A549 (cell line): Measurements from ENCODE around the gene VWA8. TPM values are rescaled to one million over a fixed set of nuclear protein-coding genes. Genes with fewer than 3 reads are reported as not detected.

Source experiments
- ATAC-seq, 2 experiments: fragments of 200-7000 bp in 1 of 2; fragments of >200 bp in 1 of 2; cut with Nextera tagmentation in 1 of 2; cut with Tn5 transposase in 1 of 2; 3 replicates each; pipeline versions ENCODE4 v1.8.0 to v1.9.1; 2018 to 2020; ENCODE audit warnings: mild to moderate bottlenecking in 1 of 2, moderate library complexity in 1 of 2
- CTCF ChIA-PET: fragments of 300-600 bp; sonication (Branson Sonifier 250); formaldehyde crosslinking; extraction: SDS; loops from one replicate; lab custom pipeline; 2021; ENCODE audit warnings: antibody characterized with exemption, inconsistent platforms; lab: Yijun Ruan, JAX
- POLR2A ChIA-PET: fragments of 350-600 bp; formaldehyde crosslinking; extraction: SDS; loops from one replicate; lab custom pipeline; 2021; ENCODE audit warnings: antibody characterized with exemption, inconsistent platforms; lab: Yijun Ruan, JAX
- DNase-seq, 2 experiments: peaks; one replicate each; pipeline versions ENCODE4 v3.0.0 to v3.0.0-alpha.2; 2011 to 2016; ENCODE audit warnings: low read depth in 1 of 2, low spot score in 1 of 2
- FAIRE-seq: peaks from 2 replicates; lab custom pipeline; 2011; peaks lifted over from hg19 to GRCh38; lab: Jason Lieb, UNC
- H3K27ac ChIP-seq, 2 experiments: fragments of >200 bp; sonication (Bioruptor Twin); formaldehyde crosslinking; 3 replicates each; pipeline ENCODE4 v1.5.1; 2016 to 2017
- H3K4me1 ChIP-seq: fragments of >200 bp; sonication (Bioruptor Twin); formaldehyde crosslinking; 3 replicates; pipeline ENCODE4 v1.6.1; 2016
- H3K4me2 ChIP-seq: fragments of >200 bp; sonication (Bioruptor Twin); formaldehyde crosslinking; 3 replicates; pipeline ENCODE4 v1.6.1; 2016
- H3K4me3 ChIP-seq: fragments of >200 bp; sonication (Bioruptor Twin); formaldehyde crosslinking; 3 replicates; pipeline ENCODE4 v1.5.1; 2016
- H3K9me3 ChIP-seq: fragments of >200 bp; sonication (Bioruptor Twin); formaldehyde crosslinking; 3 replicates; pipeline ENCODE4 v1.6.1; 2016
- CEBPB ChIP-seq, 2 experiments: fragments of >200 bp in 1 of 2; sonication (Bioruptor Twin) in 1 of 2; formaldehyde crosslinking in 1 of 2; IDR thresholded peaks; 2 replicates each; pipeline ENCODE4 v1.6.1; 2012 to 2016
- CHD2 ChIP-seq: fragments of 150-350 bp; IDR thresholded peaks from 2 replicates; pipeline ENCODE4 v1.6.1; 2014; ENCODE audit warnings: low read length; ENCODE audit not compliant: partially characterized antibody
- ESRRA ChIP-seq: fragments of 150-350 bp; IDR thresholded peaks from 2 replicates; pipeline ENCODE4 v1.6.1; 2014; ENCODE audit warnings: mild to moderate bottlenecking, low read length, borderline replicate concordance
- FOSL2 ChIP-seq, 2 experiments: fragments of 450-650 bp in 1 of 2; fragments of >200 bp in 1 of 2; sonication (Bioruptor Twin) in 1 of 2; formaldehyde crosslinking; IDR thresholded peaks; 2 replicates each; pipeline versions ENCODE4 v1.5.0 to v1.6.1; 2016 to 2020; ENCODE audit warnings: mild to moderate bottlenecking in 1 of 2, moderate library complexity in 1 of 2
- HOXB13 ChIP-seq: fragments of 250-450 bp; sonication (Bioruptor Pico); IDR thresholded peaks from 2 replicates; pipeline ENCODE4 v1.5.0; 2020; ENCODE audit warnings: low read depth, mild to moderate bottlenecking, moderate library complexity
- JUNB ChIP-seq: fragments of >200 bp; sonication (Bioruptor Twin); formaldehyde crosslinking; IDR thresholded peaks from 2 replicates; pipeline ENCODE4 v1.6.1; 2016
- MAFK ChIP-seq: fragments of 450-650 bp; IDR thresholded peaks from 2 replicates; pipeline ENCODE4 v1.6.1; 2014; ENCODE audit not compliant: partially characterized antibody
- NFE2L2 ChIP-seq: fragments of 150-350 bp; conservative IDR thresholded peaks from 2 replicates; pipeline ENCODE4 v1.6.1; 2014; ENCODE audit warnings: low read length
- PHF8 ChIP-seq: fragments of 200-600 bp; sonication (generic); IDR thresholded peaks from 2 replicates; pipeline ENCODE4 v1.6.1; 2016; ENCODE audit warnings: low read depth, mild to moderate bottlenecking, antibody characterized with exemption, moderate library complexity, borderline replicate concordance
- RAD21 ChIP-seq, 2 experiments: fragments of >200 bp in 1 of 2; sonication (Bioruptor Twin) in 1 of 2; formaldehyde crosslinking in 1 of 2; IDR thresholded peaks in 1 of 2; conservative IDR thresholded peaks in 1 of 2; 2 replicates in 1 of 2; 3 replicates in 1 of 2; pipeline ENCODE4 v1.6.1; 2012 to 2018; ENCODE audit warnings: inconsistent platforms in 1 of 2
- RCOR1 ChIP-seq: fragments of 150-350 bp; IDR thresholded peaks from 2 replicates; pipeline ENCODE4 v1.6.1; 2014; ENCODE audit warnings: antibody characterized with exemption, low read length, low read depth
- SREBF2 ChIP-seq: fragments of 450-650 bp; IDR thresholded peaks from 2 replicates; pipeline ENCODE4 v1.6.1; 2014; ENCODE audit warnings: mild to moderate bottlenecking, moderate library complexity
- TFCP2L1 ChIP-seq: fragments of 250-450 bp; sonication (Bioruptor Pico); IDR thresholded peaks from 2 replicates; pipeline ENCODE4 v1.5.0; 2021; ENCODE audit warnings: mild to moderate bottlenecking
- ZC3H11A ChIP-seq: fragments of 450-650 bp; IDR thresholded peaks from 2 replicates; pipeline ENCODE4 v1.6.1; 2014; ENCODE audit warnings: antibody characterized with exemption, mild to moderate bottlenecking
- ZNF302 ChIP-seq: fragments of 250-450 bp; sonication (Bioruptor Pico); IDR thresholded peaks from 2 replicates; pipeline ENCODE4 v1.9.0; 2021; ENCODE audit warnings: inconsistent platforms, mild to moderate bottlenecking, moderate library complexity
- WGBS: methylation state at CpG from one replicate; pipeline ENCODE4 v1.1.6; 2017; ENCODE audit errors: missing lambda C conversion rate; 5-methylcytosine and 5-hydroxymethylcytosine counted together
- polyA plus RNA-seq, 4 experiments: library from polyadenylated mRNA; depleted of rRNA in 3 of 4; stranded (reverse); fragments of >200 nt; fragmentation: RNase III in 1 of 4; extraction: RNeasy Plus Mini Kit Qiagen cat#74134 plus additional on column Dnase treatment in 1 of 4; gene quantifications; 2 replicates in 3 of 4; 3 replicates in 1 of 4; pipeline ENCODE4 v1.2.3, GENCODE V29; 2011 to 2017
- TF ChIP-seq, protein P1 (sequence below): IDR thresholded peaks from 2 replicates; pipeline ENCODE4 v1.6.1; 2012; ENCODE audit warnings: low read depth, borderline replicate concordance
- TF ChIP-seq, protein P2 (sequence below): IDR thresholded peaks from 2 replicates; pipeline ENCODE4 v1.6.1; 2012
- TF ChIP-seq, protein P3 (sequence below): fragments of >200 bp; sonication (Bioruptor Twin); formaldehyde crosslinking; IDR thresholded peaks from 3 replicates; pipeline ENCODE4 v1.6.1; 2016
- TF ChIP-seq, protein P4 (sequence below): fragments of >200 bp; sonication (Bioruptor Twin); formaldehyde crosslinking; IDR thresholded peaks from 2 replicates; pipeline ENCODE4 v1.6.1; 2016

VWA8 gene
- polyA plus RNA-seq, 2 of the 4 experiments (the other 2 are of a cell fraction), result 6.4 to 15.3 TPM

DNA sequence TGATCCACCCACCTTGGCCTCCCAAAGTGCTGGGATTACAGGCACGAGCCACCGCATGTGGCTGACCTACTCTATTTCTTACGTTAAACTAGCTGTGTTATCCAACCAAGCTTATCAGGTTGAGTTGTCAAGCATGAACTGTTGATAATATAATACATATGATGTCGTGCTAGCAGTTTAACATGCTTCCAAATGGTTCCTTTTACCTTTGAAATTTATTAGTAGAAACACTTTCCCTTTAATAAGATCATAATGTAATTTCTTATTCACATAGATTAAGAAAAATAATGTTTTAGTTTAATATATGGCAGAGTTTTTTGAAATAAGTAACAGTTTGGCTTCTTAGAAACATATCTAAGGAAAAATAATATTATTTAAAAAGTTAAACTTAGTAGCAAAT lies 34.4 kb upstream of the VWA8 start:
- no peak for TF ChIP-seq PHF8
- no peak for TF ChIP-seq TFCP2L1 (CRISPR knock-in tag)
- TF ChIP-seq MAFK, result no peak
- no peak for TF ChIP-seq CHD2
- TF ChIP-seq RCOR1, result no peak
- 76% methylated on average over 4 of the region's 4 CpGs for WGBS
- no peaks in the 10 kb centered on the region for H3K4me1 ChIP-seq
- H3K4me2 ChIP-seq, result no peak overlapping the region
- ATAC-seq (no peak), FAIRE-seq (no peak), DNase-seq (no peak)
- ChIA-PET POLR2A (no interaction called here), CTCF (no interaction called here)
- no peak overlapping the region for H3K27ac ChIP-seq
- H3K9me3 ChIP-seq, result no peaks in the 10 kb centered on the region
- no peak overlapping the region for H3K4me3 ChIP-seq

DNA sequence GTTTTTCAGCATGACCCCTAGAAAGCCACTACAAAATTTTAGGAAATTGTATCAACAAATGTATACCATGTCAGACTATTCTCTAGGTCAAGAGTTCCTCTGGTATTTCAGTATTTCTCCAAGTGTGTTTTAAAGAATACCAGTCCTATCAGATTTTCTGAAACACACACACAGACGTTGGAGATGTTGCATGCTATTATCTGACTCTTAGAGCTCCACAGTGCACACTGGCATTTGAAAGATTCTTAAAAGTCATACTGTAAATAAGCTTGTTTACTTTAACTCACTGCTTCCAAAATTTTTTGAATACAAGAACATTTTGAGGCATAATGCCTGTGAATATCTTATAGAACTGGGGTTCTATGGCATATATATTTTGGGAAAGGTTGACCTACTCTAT lies 33.8 kb upstream of the VWA8 start:
- 45% methylated on average over 1 of the region's 1 CpG for WGBS
- ChIA-PET POLR2A (no interaction called here), CTCF (no interaction called here)
- no peak overlapping the region for H3K4me3 ChIP-seq
- no peak for TF ChIP-seq RCOR1
- TF ChIP-seq HOXB13 (CRISPR knock-in tag), result no peak
- TF ChIP-seq, protein P1, sequence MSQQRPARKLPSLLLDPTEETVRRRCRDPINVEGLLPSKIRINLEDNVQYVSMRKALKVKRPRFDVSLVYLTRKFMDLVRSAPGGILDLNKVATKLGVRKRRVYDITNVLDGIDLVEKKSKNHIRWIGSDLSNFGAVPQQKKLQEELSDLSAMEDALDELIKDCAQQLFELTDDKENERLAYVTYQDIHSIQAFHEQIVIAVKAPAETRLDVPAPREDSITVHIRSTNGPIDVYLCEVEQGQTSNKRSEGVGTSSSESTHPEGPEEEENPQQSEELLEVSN, result no peak
- TF ChIP-seq, protein P2, sequence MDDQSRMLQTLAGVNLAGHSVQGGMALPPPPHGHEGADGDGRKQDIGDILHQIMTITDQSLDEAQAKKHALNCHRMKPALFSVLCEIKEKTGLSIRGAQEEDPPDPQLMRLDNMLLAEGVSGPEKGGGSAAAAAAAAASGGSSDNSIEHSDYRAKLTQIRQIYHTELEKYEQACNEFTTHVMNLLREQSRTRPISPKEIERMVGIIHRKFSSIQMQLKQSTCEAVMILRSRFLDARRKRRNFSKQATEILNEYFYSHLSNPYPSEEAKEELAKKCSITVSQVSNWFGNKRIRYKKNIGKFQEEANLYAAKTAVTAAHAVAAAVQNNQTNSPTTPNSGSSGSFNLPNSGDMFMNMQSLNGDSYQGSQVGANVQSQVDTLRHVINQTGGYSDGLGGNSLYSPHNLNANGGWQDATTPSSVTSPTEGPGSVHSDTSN, result no peak
- no peak for TF ChIP-seq RAD21 (conservative IDR thresholded peaks at IDR 0.05 in 1 of 2, IDR thresholded peaks at IDR 0.05 in 1 of 2)
- TF ChIP-seq PHF8, result no peak
- no peak for TF ChIP-seq ESRRA
- TF ChIP-seq, protein P3, sequence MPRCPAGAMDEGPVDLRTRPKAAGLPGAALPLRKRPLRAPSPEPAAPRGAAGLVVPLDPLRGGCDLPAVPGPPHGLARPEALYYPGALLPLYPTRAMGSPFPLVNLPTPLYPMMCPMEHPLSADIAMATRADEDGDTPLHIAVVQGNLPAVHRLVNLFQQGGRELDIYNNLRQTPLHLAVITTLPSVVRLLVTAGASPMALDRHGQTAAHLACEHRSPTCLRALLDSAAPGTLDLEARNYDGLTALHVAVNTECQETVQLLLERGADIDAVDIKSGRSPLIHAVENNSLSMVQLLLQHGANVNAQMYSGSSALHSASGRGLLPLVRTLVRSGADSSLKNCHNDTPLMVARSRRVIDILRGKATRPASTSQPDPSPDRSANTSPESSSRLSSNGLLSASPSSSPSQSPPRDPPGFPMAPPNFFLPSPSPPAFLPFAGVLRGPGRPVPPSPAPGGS, result no peak
- no peak for TF ChIP-seq MAFK
- TF ChIP-seq ZNF302 (CRISPR knock-in tag), result no peak
- no peak for TF ChIP-seq JUNB
- TF ChIP-seq SREBF2, result no peak
- no peak for TF ChIP-seq CEBPB (IDR thresholded peaks at IDR 0.05)
- no peak for TF ChIP-seq NFE2L2
- no peak for TF ChIP-seq FOSL2 (IDR thresholded peaks at IDR 0.05)
- no peak for TF ChIP-seq FOSL2 (CRISPR knock-in tag; IDR thresholded peaks at IDR 0.05)
- ATAC-seq (no peak), FAIRE-seq (no peak), DNase-seq (no peak)
- no peaks in the 10 kb centered on the region for H3K9me3 ChIP-seq
- no peak overlapping the region for H3K4me2 ChIP-seq
- no peaks in the 10 kb centered on the region for H3K4me1 ChIP-seq
- no peak overlapping the region for H3K27ac ChIP-seq

DNA sequence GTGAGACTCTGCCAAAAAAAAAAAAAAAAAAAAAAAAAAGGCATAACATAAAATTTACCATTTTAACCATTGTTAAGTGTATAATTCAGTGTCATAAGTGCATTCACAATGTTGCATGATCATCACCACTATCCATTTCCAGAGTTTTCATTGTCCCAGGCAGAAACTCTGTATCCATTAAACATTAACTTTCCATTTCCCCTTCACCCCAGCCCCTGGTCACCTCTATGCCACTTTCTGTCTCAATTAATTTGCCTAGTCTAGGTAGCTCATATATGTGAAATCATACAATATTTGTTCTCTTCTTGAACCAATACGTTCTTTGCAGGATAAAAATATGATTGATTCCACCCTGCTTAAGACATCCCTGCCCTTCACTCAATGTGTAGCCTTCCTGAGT lies 31.0 kb upstream of the VWA8 start:
- Histone ChIP-seq H3K27ac (no peak overlapping the region), H3K4me3 (no peak overlapping the region), H3K4me2 (no peak overlapping the region), H3K4me1 (no peaks in the 10 kb centered on the region), H3K9me3 (no peaks in the 10 kb centered on the region)
- POLR2A ChIA-PET, result no interaction called here
- FAIRE-seq (no peak), DNase-seq (no peak), ATAC-seq (no peak)
- TF ChIP-seq, protein P4, sequence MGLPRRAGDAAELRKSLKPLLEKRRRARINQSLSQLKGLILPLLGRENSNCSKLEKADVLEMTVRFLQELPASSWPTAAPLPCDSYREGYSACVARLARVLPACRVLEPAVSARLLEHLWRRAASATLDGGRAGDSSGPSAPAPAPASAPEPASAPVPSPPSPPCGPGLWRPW, result no peak
- TF ChIP-seq ZC3H11A (no peak), RCOR1 (no peak)
- CTCF ChIA-PET, result interaction anchor here (1.0 to 1.3 kb wide), 2 partner anchors 10 to 324 kb away, joined by 3 read pairs; no protein-coding TSS in a partner anchor
- WGBS, result 52% methylated on average over 1 of the region's 1 CpG
